T-helper 2 cell treated with Interferon-gamma antibody and Interleukin-4, amounts not matched to agents 5 μg/mL and 100 μg/mL, for 36 hours (primary cell): Measurements from ENCODE around the gene ZNF236.

ENCODE experiments used
- DNase-seq: peaks from one replicate; pipeline ENCODE4 v3.0.0; 2021; ENCODE audit warnings: low spot score
- H3K27ac Mint-ChIP-seq: one replicate; pipeline ENCODE4 v1.8.0; 2021; ENCODE audit warnings: mild to moderate bottlenecking, mixed read lengths
- H3K27me3 Mint-ChIP-seq: one replicate; pipeline ENCODE4 v1.8.0; 2021; ENCODE audit warnings: low read depth, mixed read lengths
- H3K36me3 Mint-ChIP-seq: one replicate; pipeline ENCODE4 v1.8.0; 2021; ENCODE audit warnings: low read depth, mixed read lengths
- H3K4me1 Mint-ChIP-seq: one replicate; pipeline ENCODE4 v1.8.0; 2021; ENCODE audit warnings: low read depth, mixed read lengths
- H3K4me3 Mint-ChIP-seq: one replicate; pipeline ENCODE4 v1.8.0; 2022; ENCODE audit warnings: mild to moderate bottlenecking, moderate library complexity, mixed read lengths
- H3K9me3 Mint-ChIP-seq: one replicate; pipeline ENCODE4 v1.8.0; 2021; ENCODE audit warnings: mixed read lengths

The ZNF236 gene

DNA sequence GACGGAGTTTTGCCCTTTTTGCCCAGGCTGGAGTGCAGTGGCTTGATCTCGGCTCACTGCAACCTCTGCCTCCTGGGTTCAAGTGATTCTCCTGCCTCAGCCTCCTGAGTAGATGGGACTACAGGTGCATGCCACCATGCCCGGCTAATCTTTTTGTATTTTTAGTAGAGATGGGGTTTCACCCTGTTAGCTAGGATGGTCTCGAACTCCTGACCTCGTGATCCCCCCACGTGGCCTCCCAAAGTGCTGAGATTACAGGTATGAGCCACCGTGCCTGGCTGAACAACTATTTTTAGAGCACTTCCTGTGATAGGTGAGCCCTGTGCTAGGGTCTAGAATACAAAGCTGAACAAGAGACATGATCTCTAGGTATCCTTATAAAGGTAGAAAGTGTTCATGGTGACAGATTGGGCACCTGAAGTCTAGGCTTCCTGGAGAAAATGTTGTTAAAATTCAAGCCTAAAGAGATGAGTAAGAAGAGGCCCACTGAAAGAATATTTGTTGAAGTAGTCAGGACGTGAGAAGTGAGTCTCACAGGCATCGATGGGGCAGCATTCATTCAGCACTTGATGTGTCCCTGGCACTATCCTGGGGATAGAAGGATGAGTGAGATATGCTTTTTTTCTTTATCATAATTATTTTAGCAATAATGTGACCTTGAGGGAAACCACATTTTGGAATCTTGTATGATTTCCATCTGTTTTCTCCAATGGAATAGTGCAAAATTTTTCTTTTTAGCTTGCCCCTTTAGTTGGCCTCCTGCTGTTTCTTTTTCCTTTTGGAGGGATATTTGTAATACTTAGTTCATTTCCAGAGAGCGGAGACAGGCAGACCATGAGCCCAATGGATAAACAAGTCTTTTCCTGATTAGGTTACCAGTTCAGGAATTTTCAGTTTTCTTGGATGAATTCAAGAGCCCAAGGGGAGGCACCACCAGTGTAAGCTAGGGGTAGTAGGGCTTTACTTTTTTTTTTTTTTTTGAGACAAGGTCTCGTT, 5.1 kb downstream of the ZNF236 start:
- Mint-ChIP-seq H3K9me3 (no peaks in the 10 kb centered on the region), H3K36me3 (peaks cover 4% of the 10 kb centered on the region), H3K4me3 (no peak overlapping the region), H3K27me3 (no peaks in the 10 kb centered on the region), H3K4me1 (peaks cover 23% of the 10 kb centered on the region), H3K27ac (peak overlapping the region; percentile 8)
- no peak for DNase-seq

DNA sequence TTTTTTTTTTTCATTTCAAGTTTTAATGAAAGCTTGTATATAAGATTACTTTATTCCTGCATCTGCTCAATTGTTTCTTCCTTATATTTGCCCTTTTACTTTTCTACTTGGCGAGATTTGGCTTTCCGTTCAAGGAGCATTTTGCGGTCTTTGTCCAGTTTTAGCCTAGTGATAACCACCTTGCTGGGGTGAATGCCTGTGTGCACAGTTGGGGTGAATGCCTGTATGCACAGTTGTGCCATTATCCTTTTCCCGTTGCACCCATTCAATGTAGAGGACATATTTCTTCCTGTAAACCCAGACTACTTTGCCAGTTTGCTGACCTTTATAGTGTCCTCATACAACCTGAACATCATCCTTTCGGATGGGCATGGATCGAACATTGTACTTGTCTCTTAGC, 12.0 kb downstream of the ZNF236 start:
- Mint-ChIP-seq H3K27me3 (no peaks in the 10 kb centered on the region), H3K4me3 (no peak overlapping the region), H3K4me1 (peaks cover 15% of the 10 kb centered on the region), H3K27ac (no peak overlapping the region), H3K9me3 (no peaks in the 10 kb centered on the region), H3K36me3 (peaks cover 10% of the 10 kb centered on the region)
- DNase-seq: no peak

DNA sequence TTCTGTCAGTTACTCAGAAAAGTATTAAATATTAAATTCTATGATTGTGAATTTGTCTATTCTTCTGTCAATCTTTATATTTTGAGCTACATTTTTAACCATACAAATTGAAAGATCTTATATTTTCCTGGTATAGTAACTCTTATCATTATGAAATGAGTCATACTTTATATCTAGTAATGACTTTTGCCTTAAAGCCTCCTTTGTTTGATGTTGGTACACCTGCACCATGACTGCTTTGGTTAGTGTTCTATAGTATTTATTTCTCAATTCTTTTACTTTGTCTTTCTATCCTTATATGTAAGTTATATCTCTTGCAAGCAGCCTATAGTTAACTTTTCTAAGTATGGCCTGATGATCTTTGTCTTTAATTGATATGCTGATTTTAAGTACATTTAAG, 13.0 kb downstream of the ZNF236 start:
- Mint-ChIP-seq H3K9me3 (no peaks in the 10 kb centered on the region), H3K36me3 (peaks cover 10% of the 10 kb centered on the region), H3K27ac (no peak overlapping the region), H3K4me3 (no peak overlapping the region), H3K4me1 (peaks cover 18% of the 10 kb centered on the region), H3K27me3 (no peaks in the 10 kb centered on the region)
- no peak for DNase-seq

DNA sequence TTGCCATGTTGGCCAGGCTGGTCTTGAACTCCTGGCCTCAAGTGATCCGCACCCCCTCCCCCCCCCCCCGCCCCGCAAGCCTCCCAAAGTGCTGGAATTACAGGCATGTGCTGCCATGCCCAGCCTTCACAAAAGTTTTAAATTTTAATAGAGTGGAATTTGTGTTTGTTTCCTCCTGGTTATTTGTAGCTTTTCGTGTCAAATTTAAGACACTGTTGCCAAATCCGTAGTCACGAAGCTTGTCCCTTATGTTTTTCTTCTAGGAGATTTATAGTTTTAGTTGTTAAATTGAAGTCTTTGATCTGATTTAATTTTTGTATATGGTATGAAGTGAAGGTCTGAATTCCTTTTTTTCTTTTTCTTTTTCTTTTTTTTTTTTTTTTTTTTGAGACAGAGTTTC, 14.7 kb downstream of the ZNF236 start:
- Mint-ChIP-seq H3K36me3 (peaks cover 10% of the 10 kb centered on the region), H3K4me1 (peaks cover 18% of the 10 kb centered on the region), H3K27ac (no peak overlapping the region), H3K27me3 (no peaks in the 10 kb centered on the region), H3K9me3 (no peaks in the 10 kb centered on the region), H3K4me3 (no peak overlapping the region)
- no peak for DNase-seq

DNA sequence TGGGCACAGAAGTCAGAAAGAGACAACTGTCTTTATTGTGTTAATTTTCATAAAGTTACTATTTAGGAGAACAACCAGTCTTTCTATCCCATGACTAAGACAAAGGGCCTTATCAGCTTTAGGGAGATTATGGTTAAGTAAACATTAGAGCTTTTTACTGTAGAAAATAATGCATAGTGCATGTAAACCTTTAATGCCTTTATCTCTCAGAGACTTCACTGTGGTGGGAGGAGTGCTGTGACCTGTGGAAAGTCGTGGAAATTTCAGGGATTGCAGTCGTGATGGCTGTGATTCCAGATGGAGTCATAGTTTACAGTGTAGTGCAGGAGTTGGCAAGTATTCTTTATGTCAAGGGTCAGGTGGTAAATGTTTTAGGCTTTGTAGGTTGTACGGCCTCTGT, 15.8 kb downstream of the ZNF236 start:
- peaks cover 2% of the 10 kb centered on the region for H3K36me3 Mint-ChIP-seq
- no peak overlapping the region for H3K4me3 Mint-ChIP-seq
- peaks cover 14% of the 10 kb centered on the region for H3K4me1 Mint-ChIP-seq
- H3K9me3 Mint-ChIP-seq: no peaks in the 10 kb centered on the region
- DNase-seq: no peak
- H3K27ac Mint-ChIP-seq: no peak overlapping the region
- H3K27me3 Mint-ChIP-seq: no peaks in the 10 kb centered on the region

DNA sequence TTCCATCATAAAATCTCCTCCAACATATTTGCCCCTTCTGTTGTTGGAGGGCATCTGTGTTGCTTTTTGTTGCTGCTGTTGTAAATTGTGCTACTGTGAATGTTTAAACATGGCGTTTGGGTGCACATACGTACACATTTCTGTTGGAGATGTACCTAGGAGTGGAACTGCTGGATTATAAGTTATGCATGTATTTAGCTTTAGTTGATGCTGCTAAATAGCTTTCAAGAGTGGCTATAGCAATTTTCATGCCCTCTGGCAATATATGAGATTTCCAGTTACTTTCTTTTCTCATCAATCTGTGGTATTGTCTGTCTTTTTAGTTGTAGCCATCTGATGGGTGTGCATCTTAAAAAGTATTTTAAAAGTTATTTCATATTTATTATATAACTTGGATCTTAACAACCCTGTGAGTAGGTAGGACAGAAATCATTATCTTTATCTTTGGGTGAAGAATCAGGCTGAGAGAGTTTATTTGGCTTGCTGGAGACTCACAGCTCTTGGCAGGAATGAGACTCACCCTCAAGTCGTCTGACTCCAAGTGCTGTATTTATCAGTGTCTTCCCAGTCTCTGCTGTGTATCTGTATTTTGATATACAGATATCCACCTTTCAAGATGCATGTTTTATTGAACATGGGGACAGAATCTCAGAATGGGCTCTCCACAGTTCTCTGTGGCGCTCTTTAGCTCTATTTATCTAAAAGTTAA, 16.9 kb downstream of the ZNF236 start:
- no peaks in the 10 kb centered on the region for H3K9me3 Mint-ChIP-seq
- no peaks in the 10 kb centered on the region for H3K27me3 Mint-ChIP-seq
- no peak overlapping the region for H3K4me3 Mint-ChIP-seq
- DNase-seq: no peak
- H3K4me1 Mint-ChIP-seq: peaks cover 17% of the 10 kb centered on the region
- no peaks in the 10 kb centered on the region for H3K36me3 Mint-ChIP-seq
- no peak overlapping the region for H3K27ac Mint-ChIP-seq

DNA sequence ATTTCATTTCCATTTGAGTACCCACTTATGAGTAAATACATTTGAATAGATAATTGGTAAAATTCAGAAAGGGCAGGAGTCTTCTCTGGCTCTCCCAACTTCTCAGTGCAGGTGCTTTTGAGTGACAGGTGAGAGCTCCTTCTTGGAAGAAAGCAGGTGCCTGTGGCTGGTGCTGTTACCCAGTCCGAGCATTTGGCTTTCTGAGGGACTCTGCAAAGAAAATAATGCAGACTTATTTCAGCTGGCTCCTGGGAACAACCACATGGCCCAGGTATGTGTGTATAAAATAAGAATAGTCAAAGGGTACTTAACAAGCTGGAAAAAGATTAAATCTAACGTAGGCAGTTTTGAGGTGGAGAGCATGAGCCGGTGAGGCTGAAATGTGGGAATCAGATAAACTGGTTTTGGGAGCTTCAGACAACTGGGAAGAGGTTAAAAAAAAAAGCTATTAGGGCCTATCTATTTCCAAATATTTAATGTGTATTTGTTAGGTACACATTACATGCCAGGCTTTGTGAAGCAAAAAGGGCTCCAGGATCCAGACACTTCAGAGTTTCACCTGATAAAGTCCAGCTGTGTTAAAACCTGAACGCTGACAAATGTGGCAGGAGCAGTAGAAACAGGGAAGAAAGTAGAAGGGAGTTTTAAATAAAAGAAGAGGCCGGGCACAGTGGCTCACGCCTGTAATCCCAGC, 20.6 kb downstream of the ZNF236 start:
- Mint-ChIP-seq H3K27ac (no peak overlapping the region), H3K27me3 (no peaks in the 10 kb centered on the region), H3K9me3 (no peaks in the 10 kb centered on the region), H3K4me1 (peaks cover 17% of the 10 kb centered on the region), H3K36me3 (no peaks in the 10 kb centered on the region), H3K4me3 (no peak overlapping the region)
- no peak for DNase-seq

DNA sequence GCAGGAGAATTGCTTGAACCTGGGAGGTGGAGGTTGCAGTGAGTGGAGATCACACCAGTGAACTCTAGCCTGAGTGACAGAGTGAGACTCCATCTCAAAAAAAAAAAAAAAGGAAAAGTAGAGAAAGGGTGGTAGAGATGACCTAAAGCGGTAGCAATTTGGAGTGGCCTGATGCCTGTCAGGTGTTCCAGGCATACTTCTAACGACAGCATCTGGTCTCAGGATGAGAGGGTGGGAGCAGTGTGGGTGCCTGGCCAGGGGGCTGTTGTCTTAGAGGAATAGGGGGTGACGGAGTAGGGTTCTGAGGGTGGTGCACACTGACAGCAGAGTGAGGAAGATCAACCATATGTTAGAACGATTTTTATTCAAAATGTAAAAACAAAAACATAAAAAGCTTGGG, 21.8 kb downstream of the ZNF236 start:
- H3K9me3 Mint-ChIP-seq: no peaks in the 10 kb centered on the region
- no peak overlapping the region for H3K27ac Mint-ChIP-seq
- no peak overlapping the region for H3K4me3 Mint-ChIP-seq
- no peak for DNase-seq
- peaks cover 4% of the 10 kb centered on the region for H3K36me3 Mint-ChIP-seq
- no peaks in the 10 kb centered on the region for H3K27me3 Mint-ChIP-seq
- H3K4me1 Mint-ChIP-seq: peaks cover 23% of the 10 kb centered on the region

DNA sequence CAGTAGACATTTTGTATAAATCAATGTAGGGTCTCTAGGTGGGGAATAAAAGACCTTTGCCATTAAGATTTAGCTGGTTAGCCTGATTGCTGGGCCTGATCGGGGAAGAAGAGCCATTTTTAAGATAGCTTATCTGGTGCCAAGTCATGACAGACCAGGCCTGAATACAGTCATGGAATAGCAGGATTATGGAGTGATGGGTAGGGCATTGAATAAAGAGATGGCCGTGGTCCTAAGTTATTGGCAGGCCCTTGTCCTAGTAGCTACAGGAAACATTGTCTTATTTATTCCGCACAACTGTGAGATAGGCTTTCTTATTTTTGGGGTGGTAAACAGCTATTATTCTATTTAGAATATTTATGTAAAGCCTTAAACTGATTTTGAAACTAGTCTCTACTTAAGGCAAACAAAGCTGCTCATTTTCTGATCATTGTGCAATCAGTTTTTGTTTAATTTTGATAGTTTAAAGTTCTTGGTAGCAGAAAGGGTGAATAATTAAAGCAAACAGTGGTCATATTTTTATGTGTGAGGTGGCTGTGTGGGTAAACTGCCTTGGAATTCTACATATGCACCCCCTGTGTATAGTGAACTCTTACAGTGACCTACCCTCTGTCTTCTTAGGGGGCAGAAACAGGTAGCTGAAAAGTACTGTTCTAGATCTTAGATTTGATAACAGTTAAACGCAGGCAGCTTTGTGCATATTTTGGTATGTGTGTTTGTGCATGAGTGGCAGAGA, 22.6 kb downstream of the ZNF236 start:
- no peak for DNase-seq
- H3K36me3 Mint-ChIP-seq: peaks cover 5% of the 10 kb centered on the region
- H3K4me1 Mint-ChIP-seq: peaks cover 26% of the 10 kb centered on the region

DNA sequence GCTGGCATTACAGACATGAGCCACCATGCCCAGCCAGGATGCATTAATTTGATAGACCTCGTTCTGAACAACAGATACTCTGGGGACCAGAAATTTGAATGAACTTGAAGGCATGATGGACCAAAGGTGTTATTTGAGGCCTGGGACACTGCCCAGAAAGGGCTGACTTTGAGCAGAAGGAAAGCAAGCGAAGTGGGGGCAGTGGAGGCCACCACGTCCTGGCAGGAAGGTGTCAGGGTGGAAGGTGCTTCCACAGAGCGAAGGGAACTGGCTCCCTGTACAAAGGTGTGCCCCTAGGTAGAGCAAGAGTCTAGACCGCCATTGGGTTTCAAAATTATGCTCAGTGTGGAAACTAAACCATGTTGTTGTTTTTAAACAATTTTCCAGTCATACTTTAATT, 23.9 kb downstream of the ZNF236 start:
- Mint-ChIP-seq H3K4me1 (peaks cover 28% of the 10 kb centered on the region), H3K27ac (no peak overlapping the region), H3K27me3 (no peaks in the 10 kb centered on the region), H3K4me3 (no peak overlapping the region), H3K36me3 (peaks cover 5% of the 10 kb centered on the region), H3K9me3 (no peaks in the 10 kb centered on the region)
- DNase-seq: no peak

More for the DNA sequence above, 22.6 kb downstream of the ZNF236 start:
- H3K27ac Mint-ChIP-seq: no peak overlapping the region
- no peaks in the 10 kb centered on the region for H3K27me3 Mint-ChIP-seq
- H3K9me3 Mint-ChIP-seq: no peaks in the 10 kb centered on the region
- no peak overlapping the region for H3K4me3 Mint-ChIP-seq

DNA sequence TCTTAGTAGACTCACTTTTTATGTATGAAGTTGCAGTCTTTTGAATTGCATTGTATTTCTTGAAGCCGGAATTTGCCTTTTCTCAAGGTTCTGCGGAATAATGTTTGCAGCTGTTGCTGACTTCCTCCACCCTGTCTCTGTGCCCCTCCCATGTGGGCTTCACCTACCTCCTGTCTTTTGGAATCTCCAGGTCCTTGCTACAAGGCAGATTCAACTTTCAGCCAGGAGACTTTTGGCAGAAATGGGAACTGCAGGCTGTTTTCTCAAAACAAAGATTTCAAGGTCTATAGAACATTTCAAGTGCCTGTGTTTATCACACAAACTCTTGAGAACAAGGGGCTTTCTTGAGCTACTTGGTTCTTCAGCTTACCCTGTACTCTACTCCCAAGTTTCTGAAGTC, 25.6 kb downstream of the ZNF236 start:
- peaks cover 34% of the 10 kb centered on the region for H3K4me1 Mint-ChIP-seq
- no peak overlapping the region for H3K4me3 Mint-ChIP-seq
- H3K27me3 Mint-ChIP-seq: no peaks in the 10 kb centered on the region
- no peak for DNase-seq
- H3K9me3 Mint-ChIP-seq: no peaks in the 10 kb centered on the region
- no peak overlapping the region for H3K27ac Mint-ChIP-seq
- H3K36me3 Mint-ChIP-seq: peaks cover 21% of the 10 kb centered on the region

DNA sequence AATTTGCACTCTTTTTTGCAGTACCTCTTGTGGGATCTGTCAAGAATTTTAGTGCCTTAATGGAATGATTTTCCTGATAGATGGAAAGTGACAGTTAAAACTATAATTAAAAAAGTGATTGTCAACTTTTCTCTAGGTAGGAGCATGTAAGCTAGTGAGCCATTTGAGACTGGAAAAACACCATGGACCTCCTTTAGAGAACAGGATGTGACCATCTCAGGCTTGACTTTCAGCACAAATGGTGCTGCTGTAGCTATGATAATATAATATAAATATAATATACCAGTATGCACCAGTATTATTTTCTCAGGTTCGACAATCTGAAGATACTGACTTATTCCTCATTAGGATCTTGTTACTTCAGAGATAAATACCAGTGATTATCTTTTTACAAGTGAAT, 27.8 kb downstream of the ZNF236 start:
- Mint-ChIP-seq H3K4me1 (peaks cover 27% of the 10 kb centered on the region), H3K36me3 (peaks cover 28% of the 10 kb centered on the region), H3K27me3 (no peaks in the 10 kb centered on the region), H3K9me3 (no peaks in the 10 kb centered on the region), H3K4me3 (peak overlapping the region; percentile 35), H3K27ac (peak overlapping the region; percentile 69)
- no peak for DNase-seq

DNA sequence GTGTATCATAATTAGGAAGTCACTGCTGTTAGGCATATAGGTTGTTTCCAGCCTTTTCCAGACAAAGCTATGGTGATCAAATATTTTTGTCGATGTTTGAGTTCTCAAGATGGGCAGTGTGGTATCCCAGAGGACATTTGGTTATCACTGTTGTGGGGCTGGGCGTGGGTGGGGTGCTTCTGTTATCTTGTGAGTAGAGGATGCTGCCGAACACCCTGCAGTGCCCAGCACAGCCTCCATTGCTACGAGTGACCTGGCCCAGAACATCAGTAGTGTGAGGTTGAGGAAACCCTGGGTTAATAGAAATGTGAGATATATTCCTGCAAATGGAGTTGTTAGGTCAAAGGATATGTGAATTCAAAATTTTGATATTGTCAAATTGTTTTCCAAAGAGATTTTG, 33.2 kb downstream of the ZNF236 start:
- Mint-ChIP-seq H3K4me1 (peaks cover 28% of the 10 kb centered on the region), H3K27ac (no peak overlapping the region), H3K4me3 (no peak overlapping the region), H3K27me3 (no peaks in the 10 kb centered on the region), H3K9me3 (no peaks in the 10 kb centered on the region), H3K36me3 (peaks cover 52% of the 10 kb centered on the region)
- DNase-seq: no peak
